CD4-positive, alpha-beta T cell treated with Interleukin-1 beta for 1 hour (primary cell): ENCODE data around the gene TREML2.
A peak's percentile ranks its signal among the peaks of the same experiment; 100 is the strongest.
"Not testable (repeated sequence)": the region's sequence is repeated elsewhere in the genome, so short reads cannot be mapped to it uniquely, and the experiment has no call there.

ENCODE experiments used
- DNase-seq, 2 donors: peaks; one replicate each; pipeline ENCODE4 v3.0.0-alpha.2; 2020 to 2022

The TREML2 gene, protein sequence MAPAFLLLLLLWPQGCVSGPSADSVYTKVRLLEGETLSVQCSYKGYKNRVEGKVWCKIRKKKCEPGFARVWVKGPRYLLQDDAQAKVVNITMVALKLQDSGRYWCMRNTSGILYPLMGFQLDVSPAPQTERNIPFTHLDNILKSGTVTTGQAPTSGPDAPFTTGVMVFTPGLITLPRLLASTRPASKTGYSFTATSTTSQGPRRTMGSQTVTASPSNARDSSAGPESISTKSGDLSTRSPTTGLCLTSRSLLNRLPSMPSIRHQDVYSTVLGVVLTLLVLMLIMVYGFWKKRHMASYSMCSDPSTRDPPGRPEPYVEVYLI

DNA sequence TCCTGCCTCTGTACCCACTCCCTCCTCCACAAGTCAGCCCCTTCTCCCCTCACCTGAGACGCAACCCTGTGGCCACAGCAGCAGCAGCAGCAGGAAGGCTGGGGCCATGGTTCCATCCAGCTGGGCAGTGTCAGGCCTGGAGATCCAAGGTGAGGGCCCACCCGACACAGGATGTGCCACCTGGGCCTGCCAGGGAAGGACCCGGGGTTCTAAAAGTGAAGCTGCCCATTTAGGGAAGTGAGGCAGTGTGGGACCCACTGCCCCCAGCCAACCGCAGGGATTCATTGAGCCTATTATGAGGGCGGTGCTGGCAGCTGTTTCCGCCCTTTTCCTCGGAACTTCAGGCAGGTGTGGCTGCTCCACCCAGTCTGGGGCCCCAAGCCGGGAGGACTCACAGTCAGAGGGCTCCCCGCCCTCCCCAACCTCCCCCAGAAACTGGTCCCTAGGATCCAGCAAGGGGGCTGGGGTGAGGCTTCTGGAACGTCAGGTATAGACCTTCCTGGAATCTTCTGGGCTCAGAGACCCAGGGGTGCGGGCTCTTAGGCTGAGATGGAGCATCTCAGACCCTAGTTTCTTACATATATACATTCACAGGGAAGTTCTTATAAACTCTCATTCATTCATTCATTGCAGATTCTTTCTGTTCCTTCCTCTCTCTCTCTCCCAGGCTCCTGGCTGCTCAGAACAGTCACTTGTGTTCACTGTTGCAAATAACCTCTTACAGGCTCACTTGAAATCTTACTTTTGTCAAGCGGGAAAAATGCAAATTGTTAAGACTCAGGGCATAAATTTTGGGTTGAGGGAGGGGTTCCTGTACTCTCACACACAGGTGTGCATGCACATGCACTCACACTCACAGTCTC, at the start of gene TREML2:
Gene TREML2 (minus strand): TSS at position 249 of the 863 bp plus-strand sequence. CDS start 141 bp downstream, at position 108.
- DNase-seq = peak; percentile 31 to 51

GRCh38 chr6:41247882-41248705, 47.1 kb upstream of the TREML2 start:
- DNase-seq = no peak

- DNase-seq = no peak
Observed at GRCh38 chr6:41247288-41247865, 46.4 kb upstream of the TREML2 start.

GRCh38 chr6:41246529-41246928, 45.6 kb upstream of the TREML2 start:
- DNase-seq = not testable (repeated sequence)

DNA sequence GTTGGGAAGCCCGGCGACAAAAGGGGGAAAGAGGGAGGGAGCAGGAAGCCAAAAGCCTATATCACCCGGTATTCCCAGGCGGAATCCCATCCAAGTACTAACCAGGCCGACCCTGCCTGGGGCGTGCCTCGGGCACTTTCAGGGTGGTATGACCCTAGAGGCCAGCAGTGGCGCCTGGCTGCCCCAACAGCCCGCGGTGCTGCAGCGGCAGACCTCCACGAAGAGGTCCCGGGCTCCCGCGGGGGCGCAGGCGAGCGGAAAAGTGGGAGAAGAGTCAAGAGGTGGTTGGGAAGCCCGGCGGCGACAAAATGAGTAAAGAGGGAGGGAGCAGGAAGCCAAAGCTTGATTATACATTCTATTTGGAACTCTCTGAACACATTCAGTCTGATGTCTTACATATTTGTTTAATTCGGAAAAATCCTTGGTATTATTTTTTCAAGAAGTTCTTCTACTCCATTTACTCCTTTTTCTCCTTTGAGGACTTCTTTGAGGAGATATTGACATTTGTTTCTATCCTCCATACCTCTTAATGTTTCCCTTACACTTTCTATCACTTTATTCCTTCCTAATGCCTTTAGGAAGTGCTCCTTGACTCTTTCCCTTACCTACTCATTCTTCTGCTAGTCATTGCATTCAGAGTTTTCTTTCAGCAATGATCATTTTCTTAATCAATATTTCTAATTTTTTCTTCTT, 38.7 kb upstream of the TREML2 start:
- DNase-seq = no peak

DNA sequence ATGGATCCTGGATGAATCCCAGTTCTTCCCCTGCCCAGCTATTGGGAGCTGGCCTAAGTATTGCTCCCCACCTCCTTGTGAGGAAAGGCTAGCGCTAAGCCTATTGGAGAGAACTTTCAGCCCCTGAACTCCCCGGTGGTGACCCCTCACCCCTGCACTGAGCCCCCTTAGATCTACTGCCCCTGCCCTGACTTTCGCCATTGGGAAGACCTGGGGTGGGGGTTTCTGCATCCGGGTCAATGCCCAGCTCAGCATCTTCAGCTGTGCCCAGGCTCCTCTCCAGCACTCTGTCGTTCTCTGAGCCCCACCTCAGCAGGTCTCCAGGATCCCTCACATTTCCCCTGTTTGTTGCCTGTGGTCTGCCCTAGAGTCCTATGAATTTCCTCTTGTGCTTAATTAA, 36.2 kb upstream of the TREML2 start:
- no peak for DNase-seq

DNA sequence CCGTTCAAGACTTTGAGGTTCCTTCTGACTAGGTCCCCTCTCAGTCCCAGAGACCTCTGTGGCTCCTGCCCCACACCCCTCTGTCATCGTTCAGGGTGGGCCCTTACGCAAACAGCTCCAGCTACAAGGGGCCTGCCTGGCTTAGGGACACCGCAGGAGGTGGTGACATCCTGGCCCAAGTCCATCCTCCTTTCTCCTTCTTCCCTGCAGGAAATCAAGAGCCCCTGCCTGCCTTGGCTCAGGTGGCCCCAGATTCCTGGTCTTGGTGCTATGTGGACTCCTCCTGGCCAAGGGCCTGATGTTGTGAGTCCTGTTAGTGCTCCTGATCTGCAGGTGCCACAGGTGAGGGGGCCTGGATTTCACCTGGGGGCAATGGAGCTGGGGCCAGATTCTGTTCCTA, 35.3 kb upstream of the TREML2 start:
- no peak for DNase-seq

- no peak for DNase-seq
Observed at GRCh38 chr6:41232667-41233066, 31.7 kb upstream of the TREML2 start.

DNA sequence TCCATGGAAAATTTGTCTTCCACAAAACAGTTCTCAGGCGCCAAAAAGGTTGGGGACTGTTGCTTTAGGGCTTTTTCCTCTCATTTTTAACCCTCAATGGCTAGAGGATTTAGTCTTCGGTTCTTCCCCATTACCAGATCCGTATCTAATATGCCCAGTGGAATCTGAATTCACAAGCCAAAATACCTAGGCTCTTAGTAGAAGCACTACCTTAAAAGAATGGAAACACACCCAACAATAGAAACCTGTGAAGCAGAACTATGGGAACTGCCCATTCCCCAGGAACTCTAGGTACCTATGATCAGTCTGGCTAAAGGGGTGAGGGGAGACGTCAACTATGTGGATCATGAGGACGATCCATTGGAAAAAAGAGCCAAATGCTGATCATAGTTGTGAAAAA, 30.3 kb upstream of the TREML2 start:
- no peak for DNase-seq

GRCh38 chr6:41229721-41230120, 28.8 kb upstream of the TREML2 start:
- DNase-seq = no peak

DNA sequence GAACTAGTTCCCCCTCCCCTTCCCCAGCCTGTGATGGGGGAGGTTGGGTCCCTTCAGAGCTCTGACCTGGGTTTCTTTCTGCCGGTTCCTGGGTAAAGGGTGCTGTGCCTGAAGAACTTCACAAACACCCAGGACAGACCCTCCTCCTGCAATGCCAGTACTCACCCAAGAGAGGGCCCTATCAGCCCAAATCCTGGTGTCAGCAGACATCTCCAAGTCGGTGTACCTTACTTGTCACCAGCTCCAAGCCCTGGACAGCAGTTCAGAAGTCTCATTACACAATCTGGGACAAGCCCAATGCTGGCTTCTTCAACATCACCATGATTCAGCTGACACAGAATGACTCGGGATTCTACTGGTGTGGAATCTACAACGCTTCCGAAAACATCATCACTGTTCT, 27.7 kb upstream of the TREML2 start:
- DNase-seq = peak in 1 of 2 donors; percentile 68

DNA sequence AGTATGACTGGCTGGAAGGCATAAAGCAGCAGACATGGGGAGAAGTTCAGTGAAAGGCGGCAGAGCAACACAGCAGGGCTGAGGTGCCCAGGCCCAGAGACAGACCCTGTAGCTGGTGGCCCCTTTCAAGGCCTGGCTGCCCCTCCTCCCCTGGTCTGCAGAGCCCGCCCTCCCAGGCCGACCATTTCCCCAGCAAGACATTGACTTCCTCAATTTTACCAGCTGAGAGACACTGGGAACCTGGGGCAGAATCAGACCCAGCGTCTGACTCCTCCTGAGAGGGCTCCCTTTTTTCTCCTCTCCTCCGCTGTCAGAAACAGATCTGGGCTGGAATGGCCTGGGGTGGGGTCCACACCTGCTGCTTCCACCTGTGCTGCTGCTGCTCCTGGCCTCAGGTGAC, 27.1 kb upstream of the TREML2 start, which contains the start of gene TREML4:
Gene TREML4 (plus strand): TSS at position 254 of the 400 bp plus-strand sequence. CDS start 79 bp downstream, at position 333.
- no peak for DNase-seq

DNA sequence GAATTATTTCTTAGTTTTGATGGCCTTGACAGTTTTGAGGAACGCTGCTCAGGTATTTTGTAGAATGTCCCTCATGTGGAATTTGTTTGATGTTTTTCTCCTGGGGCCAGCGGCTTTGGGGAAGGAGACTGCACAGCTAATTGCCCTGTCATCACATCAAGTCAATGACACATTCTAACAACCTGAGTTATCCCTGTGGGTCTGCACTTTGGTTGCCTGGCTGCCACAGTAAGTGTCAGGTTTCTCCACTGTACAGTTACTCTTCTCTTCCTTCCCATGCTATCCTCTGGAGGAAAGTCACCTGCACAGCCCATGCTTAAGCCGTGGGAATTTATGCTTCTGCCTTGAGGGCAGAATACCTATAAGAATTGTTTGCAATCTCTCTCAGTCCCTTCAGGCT, 25.8 kb upstream of the TREML2 start:
- DNase-seq = no peak

- DNase-seq = no peak
Observed at GRCh38 chr6:41224800-41225199, 23.9 kb upstream of the TREML2 start.

- DNase-seq = no peak
Observed at GRCh38 chr6:41222513-41222912, 21.6 kb upstream of the TREML2 start.

DNA sequence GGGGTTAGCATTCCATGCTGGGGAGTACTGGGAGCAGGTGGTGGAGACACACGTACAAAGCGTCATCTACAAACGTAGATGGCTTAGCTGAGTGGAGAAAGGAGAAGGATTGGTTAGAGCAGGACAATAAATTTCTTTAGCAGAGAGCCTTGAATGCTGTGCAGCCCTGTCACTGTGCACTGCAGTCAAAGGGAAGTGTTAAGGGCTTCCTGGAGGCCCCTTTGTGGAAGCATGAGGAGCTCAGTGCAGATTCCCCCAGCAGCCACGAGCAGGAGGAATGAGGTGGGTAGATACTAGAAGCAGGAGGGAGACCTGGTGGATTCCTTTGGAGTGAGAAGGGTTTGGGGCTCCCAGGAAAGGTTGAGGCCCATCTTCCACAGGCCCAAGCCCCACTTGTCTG, 21.1 kb upstream of the TREML2 start:
- DNase-seq = no peak

- DNase-seq = no peak
Observed at GRCh38 chr6:41216616-41217015, 15.7 kb upstream of the TREML2 start.

DNA sequence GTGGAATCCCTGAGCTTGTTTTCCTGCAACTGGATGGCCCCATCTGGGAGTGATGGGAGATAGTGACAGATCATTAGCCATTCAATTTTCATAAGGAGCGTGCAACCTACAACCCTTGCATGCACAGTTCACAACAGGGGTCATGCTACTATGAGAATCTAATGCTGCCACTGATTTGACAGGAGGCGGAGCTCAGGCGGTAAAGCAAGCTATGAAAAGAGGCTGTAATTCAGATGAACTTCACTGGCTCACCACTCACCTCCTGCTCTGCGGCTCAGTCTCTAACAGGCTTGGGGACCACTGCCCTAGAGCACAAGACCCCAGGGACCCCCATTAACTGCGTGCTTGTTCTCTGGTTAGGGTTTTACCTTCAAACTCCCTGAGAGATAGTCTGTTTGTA, 14.8 kb upstream of the TREML2 start:
- DNase-seq = no peak

DNA sequence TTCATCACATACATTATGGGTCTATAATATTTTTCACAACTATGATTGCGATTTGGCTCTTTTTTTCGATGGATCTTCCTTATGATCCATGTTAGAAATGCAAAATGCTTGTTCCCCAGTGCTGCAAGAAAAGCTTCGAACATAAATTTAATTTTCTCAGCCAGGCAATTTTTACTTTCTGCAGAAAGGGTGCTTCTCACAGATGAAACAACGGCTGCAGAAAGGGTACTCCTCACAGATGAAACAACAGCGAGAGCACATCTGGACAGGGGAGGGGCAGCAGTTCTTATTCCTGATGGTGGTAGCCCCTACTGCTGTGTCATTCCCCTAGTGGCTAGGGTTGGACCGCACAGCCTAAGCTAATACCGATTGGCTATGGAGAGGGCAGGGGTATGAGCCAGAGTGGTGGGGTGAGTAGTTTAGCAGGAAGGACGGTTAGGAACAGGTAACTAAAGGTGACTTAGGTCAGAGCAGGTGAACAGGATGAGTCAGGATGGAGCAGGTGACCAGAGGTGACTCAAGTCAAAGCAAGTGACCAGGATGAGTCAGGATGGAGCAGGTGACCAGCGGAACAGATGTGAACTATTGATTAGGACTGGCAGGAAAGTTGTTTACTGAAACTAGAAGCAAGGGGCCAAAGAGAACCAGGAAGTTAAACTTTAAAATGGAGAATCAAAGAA, 13.8 kb upstream of the TREML2 start:
- no peak for DNase-seq

DNA sequence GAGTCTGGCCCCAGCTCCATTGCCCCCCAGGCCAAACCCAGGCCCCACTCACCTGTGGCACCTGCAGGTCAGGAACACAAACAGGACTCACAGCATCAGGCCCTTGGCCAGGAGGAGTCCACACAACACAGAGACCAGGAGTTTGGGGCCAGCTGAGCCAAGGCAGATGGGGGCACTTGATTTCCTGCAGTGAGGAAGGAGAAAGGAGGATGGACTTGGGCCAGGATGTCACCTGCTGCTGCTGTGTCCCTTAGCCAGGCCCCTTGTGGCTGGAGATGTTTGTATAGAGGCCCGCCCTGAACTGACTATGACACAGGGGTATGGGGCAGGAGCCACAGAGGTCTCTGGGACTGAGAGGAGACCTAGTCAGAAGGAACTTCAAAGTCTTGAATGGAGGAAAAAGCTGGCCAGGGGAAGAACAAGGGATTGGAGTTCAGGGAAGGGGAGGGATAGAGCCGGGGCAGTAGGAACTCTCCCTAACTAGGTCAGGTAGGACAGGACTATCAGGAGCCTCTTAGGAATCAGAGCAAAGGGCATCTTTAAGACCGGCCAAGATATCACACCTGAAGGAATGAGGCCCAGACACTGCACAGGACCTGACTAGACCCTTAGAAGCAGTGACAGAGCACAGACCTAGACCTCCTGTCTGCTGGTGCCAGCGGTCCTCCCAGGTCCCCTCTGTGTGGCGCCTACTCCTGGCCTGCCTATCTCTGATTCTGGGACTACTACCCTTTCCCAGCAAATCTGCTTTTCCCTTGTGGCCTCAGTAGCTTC, 8.8 kb upstream of the TREML2 start:
- no peak for DNase-seq
